Stomach (tissue), 9 donors: ENCODE measurements around the gene TRIP13. TPM values are rescaled to one million over a fixed set of nuclear protein-coding genes. Genes with fewer than 3 reads are reported as not detected.

Source experiments
- DNase-seq, 2 donors: peaks; one replicate each; pipeline versions ENCODE4 v3.0.0 to v3.0.0-alpha.2; 2013 to 2019
- H3K27ac ChIP-seq, 5 donors: fragments of 200-600 bp in 4 of 5; sonication (generic) in 4 of 5; one replicate each; pipeline ENCODE4 v1.5.1; 2013 to 2019; ENCODE audit warnings: mild to moderate bottlenecking in 1 of 5, moderate library complexity in 1 of 5
- H3K27me3 ChIP-seq, 3 donors: fragments of 200-600 bp; sonication (generic); one replicate each; pipeline ENCODE4 v1.5.1; 2017 to 2019; ENCODE audit warnings: mixed run types in 1 of 3
- H3K36me3 ChIP-seq, 4 donors: fragments of 200-600 bp; sonication (generic); 1 replicate in 3 of 4; 2 replicates in 1 of 4; pipeline ENCODE4 v1.5.1; 2016 to 2019
- H3K4me1 ChIP-seq, 4 donors: fragments of 200-600 bp; sonication (generic); one replicate each; pipeline ENCODE4 v1.5.1; 2016 to 2019
- H3K4me3 ChIP-seq, 4 donors: fragments of 200-600 bp; sonication (generic) in 3 of 4; one replicate each; pipeline ENCODE4 v1.5.1; 2016 to 2019; ENCODE audit warnings: mild to moderate bottlenecking in 1 of 4
- H3K9me3 ChIP-seq, 4 donors: fragments of 200-600 bp; sonication (generic); one replicate each; pipeline ENCODE4 v1.5.1; 2016 to 2019
- EP300 ChIP-seq: sonication (generic); formaldehyde crosslinking; IDR thresholded peaks from one replicate; pipeline ENCODE4 v1.6.1; 2017; ENCODE audit warnings: antibody characterized with exemption
- POLR2A ChIP-seq, 4 donors: fragments of 450-650 bp; IDR thresholded peaks; one replicate each; pipeline ENCODE4 v1.6.1; 2016; ENCODE audit warnings: antibody characterized with exemption in 4 of 4, control low read depth in 2 of 4, mild to moderate bottlenecking in 1 of 4, moderate library complexity in 1 of 4
- POLR2AphosphoS5 ChIP-seq, 3 donors: sonication (generic); formaldehyde crosslinking; IDR thresholded peaks; one replicate each; pipeline ENCODE4 v1.6.1; 2016; ENCODE audit warnings: antibody characterized with exemption in 3 of 3
- WGBS, 5 donors: extraction: QIAGEN DNeasy Blood & Tissue Kit in 3 of 5; methylation state at CpG; one replicate each; pipeline versions ENCODE4 v1.1.5 to v1.1.7; 2013 to 2018; 5-methylcytosine and 5-hydroxymethylcytosine counted together
- intact Hi-C: fragments of 100-400 bp; cut with DNase I; formaldehyde crosslinking; loops from one replicate; pipeline ENCODE4 v1.15.1; 2023; ENCODE audit warnings: low total_unique reads
- polyA plus RNA-seq, 3 donors: library from polyadenylated mRNA; stranded (reverse); fragments of 200-250 nt; gene quantifications; one replicate each; pipeline ENCODE4 v1.2.3, GENCODE V29; 2013
- total RNA-seq, 5 donors: library from RNA; depleted of rRNA; stranded (reverse); fragments of >200 nt; gene quantifications; one replicate each; pipeline versions ENCODE4 v1.1.0 to v1.2.3, GENCODE V29; 2014 to 2016
- TF ChIP-seq, protein P1 (sequence below), 7 experiments: fragments of 450-650 bp in 4 of 7; fragments of 200-600 bp in 3 of 7; sonication (generic) in 3 of 7; IDR thresholded peaks; one replicate each; pipeline ENCODE4 v1.5.1; 2016 to 2019; ENCODE audit warnings: antibody characterized with exemption in 7 of 7, control low read depth in 2 of 7, mild to moderate bottlenecking in 1 of 7
- donor health status: healthy with polysubstance abuse.
- donor health status: Bipolar disorder and iron deficiency.
- donor health status: healthy.

The TRIP13 gene
- total and polyA plus RNA-seq, 8 donors, result 0.58 to 10.4 (median 3.5) TPM; not detected in 1

- peaks cover 0 to 14% (median 7%) of the 10 kb centered on the region in 4 donors for H3K4me1 ChIP-seq
- no peak overlapping the region for H3K4me3 ChIP-seq
- H3K9me3 ChIP-seq, result peaks cover 0 to 8% (median 2%) of the 10 kb centered on the region in 4 donors
- H3K27me3 ChIP-seq, result peaks cover 0 to 76% (median 27%) of the 10 kb centered on the region in 3 donors
- no peaks in the 10 kb centered on the region for H3K36me3 ChIP-seq
- DNase-seq, result no peak
- intact Hi-C loops, result no loop called here
- H3K27ac ChIP-seq, result no peak overlapping the region
- 73 to 80% (median 77%) methylated on average over 25 to 30 of the region's 30 CpGs for WGBS, 5 donors
- no peak for TF ChIP-seq POLR2AphosphoS5 (IDR thresholded peaks at IDR 0.05)
- no peak for TF ChIP-seq POLR2A (IDR thresholded peaks at IDR 0.05)
- TF ChIP-seq EP300, result no peak
- TF ChIP-seq, protein P1, sequence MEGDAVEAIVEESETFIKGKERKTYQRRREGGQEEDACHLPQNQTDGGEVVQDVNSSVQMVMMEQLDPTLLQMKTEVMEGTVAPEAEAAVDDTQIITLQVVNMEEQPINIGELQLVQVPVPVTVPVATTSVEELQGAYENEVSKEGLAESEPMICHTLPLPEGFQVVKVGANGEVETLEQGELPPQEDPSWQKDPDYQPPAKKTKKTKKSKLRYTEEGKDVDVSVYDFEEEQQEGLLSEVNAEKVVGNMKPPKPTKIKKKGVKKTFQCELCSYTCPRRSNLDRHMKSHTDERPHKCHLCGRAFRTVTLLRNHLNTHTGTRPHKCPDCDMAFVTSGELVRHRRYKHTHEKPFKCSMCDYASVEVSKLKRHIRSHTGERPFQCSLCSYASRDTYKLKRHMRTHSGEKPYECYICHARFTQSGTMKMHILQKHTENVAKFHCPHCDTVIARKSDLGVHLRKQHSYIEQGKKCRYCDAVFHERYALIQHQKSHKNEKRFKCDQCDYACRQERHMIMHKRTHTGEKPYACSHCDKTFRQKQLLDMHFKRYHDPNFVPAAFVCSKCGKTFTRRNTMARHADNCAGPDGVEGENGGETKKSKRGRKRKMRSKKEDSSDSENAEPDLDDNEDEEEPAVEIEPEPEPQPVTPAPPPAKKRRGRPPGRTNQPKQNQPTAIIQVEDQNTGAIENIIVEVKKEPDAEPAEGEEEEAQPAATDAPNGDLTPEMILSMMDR (IDR thresholded peaks at IDR 0.05), result no peak
Measured at GRCh38 chr5:946720-947625, 54.3 kb downstream of the TRIP13 start.

- no peak for TF ChIP-seq POLR2AphosphoS5 (IDR thresholded peaks at IDR 0.05)
- no peak for TF ChIP-seq POLR2A (IDR thresholded peaks at IDR 0.05)
- TF ChIP-seq EP300, result no peak
- TF ChIP-seq, protein P1 (IDR thresholded peaks at IDR 0.05), result no peak
- intact Hi-C loops, result no loop called here
- Histone ChIP-seq H3K4me1 (peaks cover 0 to 14% (median 7%) of the 10 kb centered on the region in 4 donors), H3K27ac (no peak overlapping the region), H3K27me3 (peaks cover 0 to 84% (median 27%) of the 10 kb centered on the region in 3 donors), H3K4me3 (no peak overlapping the region), H3K36me3 (no peaks in the 10 kb centered on the region), H3K9me3 (peaks cover 0 to 8% (median 2%) of the 10 kb centered on the region in 4 donors)
- DNase-seq, result no peak
- WGBS, 5 donors, result 68 to 74% (median 71%) methylated on average over 8 to 19 of the region's 19 CpGs
Measured at GRCh38 chr5:947626-948471, 55.2 kb downstream of the TRIP13 start.

GRCh38 chr5:948472-949274 lies 56.0 kb downstream of the TRIP13 start:
- Histone ChIP-seq H3K4me3 (no peak overlapping the region), H3K27me3 (peaks cover 0 to 82% (median 27%) of the 10 kb centered on the region in 3 donors), H3K27ac (no peak overlapping the region), H3K4me1 (peaks cover 0 to 14% (median 7%) of the 10 kb centered on the region in 4 donors), H3K36me3 (no peaks in the 10 kb centered on the region), H3K9me3 (peaks cover 0 to 8% (median 2%) of the 10 kb centered on the region in 4 donors)
- no peak for DNase-seq
- intact Hi-C loops, result no loop called here
- TF ChIP-seq POLR2AphosphoS5 (IDR thresholded peaks at IDR 0.05) (no peak), EP300 (no peak), POLR2A (IDR thresholded peaks at IDR 0.05) (no peak)
- TF ChIP-seq, protein P1 (IDR thresholded peaks at IDR 0.05), result no peak
- WGBS, 5 donors, result 82 to 92% (median 89%) methylated on average over 19 of the region's 19 CpGs

DNA sequence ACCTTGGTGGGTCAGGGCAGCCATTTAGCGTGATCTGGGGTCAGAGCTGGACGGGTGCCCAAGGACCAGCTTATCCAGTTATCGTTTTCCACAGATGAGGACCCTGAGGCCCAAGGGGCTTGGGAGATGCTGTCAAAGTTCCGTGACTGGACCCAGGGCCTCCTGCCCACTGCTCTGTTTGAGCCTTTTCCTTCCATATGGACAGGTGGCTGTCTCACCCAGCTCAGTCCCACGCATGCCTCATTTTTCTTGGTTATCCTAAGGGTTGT lies 56.5 kb downstream of the TRIP13 start:
- no peak overlapping the region for H3K27ac ChIP-seq
- no peak for DNase-seq
- H3K27me3 ChIP-seq, result peaks cover 0 to 78% (median 27%) of the 10 kb centered on the region in 3 donors
- WGBS, 5 donors, result 82 to 95% (median 83%) methylated on average over 5 of the region's 5 CpGs
- H3K36me3 ChIP-seq, result no peaks in the 10 kb centered on the region
- intact Hi-C loops, result no loop called here
- peaks cover 0 to 8% (median 2%) of the 10 kb centered on the region in 4 donors for H3K9me3 ChIP-seq
- H3K4me3 ChIP-seq, result no peak overlapping the region
- no peak for TF ChIP-seq POLR2AphosphoS5 (IDR thresholded peaks at IDR 0.05)
- TF ChIP-seq, protein P1 (IDR thresholded peaks at IDR 0.05), result no peak
- TF ChIP-seq POLR2A (IDR thresholded peaks at IDR 0.05), result no peak
- no peak for TF ChIP-seq EP300
- peaks cover 0 to 14% (median 7%) of the 10 kb centered on the region in 4 donors for H3K4me1 ChIP-seq
